GM19455 (cell line): Measurements from ENCODE around the gene PCED1B.
A peak's percentile ranks its signal among the peaks of the same experiment; 100 is the strongest.

Experiments
- ATAC-seq: cut with Tn5 transposase; IDR thresholded peaks from one replicate; pipeline ENCODE4 v1.9.1; 2021; ENCODE audit not compliant: unreplicated experiment

PCED1B gene

GRCh38 chr12:47067176-47067575 lies 12.2 kb upstream of the PCED1B start:
- ATAC-seq = no peak

- ATAC-seq = no peak
Measured at GRCh38 chr12:47067771-47068431, 11.5 kb upstream of the PCED1B start.

- no peak for ATAC-seq
Measured at GRCh38 chr12:47068539-47068938, 10.9 kb upstream of the PCED1B start.

- ATAC-seq = no peak
Measured at GRCh38 chr12:47070310-47070709, 9.1 kb upstream of the PCED1B start.

- ATAC-seq = no peak
Measured at GRCh38 chr12:47071241-47071852, 8.1 kb upstream of the PCED1B start.

GRCh38 chr12:47073951-47074350 lies 5.5 kb upstream of the PCED1B start:
- no peak for ATAC-seq

GRCh38 chr12:47074757-47075156 lies 4.7 kb upstream of the PCED1B start:
- no peak for ATAC-seq

GRCh38 chr12:47075192-47076084 lies 4.0 kb upstream of the PCED1B start:
- no peak for ATAC-seq

GRCh38 chr12:47077206-47078085 lies 2.0 kb upstream of the PCED1B start:
- ATAC-seq = no peak

- no peak for ATAC-seq
Measured at GRCh38 chr12:47078086-47078395, 1.4 kb upstream of the PCED1B start.

GRCh38 chr12:47078733-47079467 lies 521 bp upstream of the PCED1B start:
- no peak for ATAC-seq

- ATAC-seq = peak; percentile 7
Measured at GRCh38 chr12:47079981-47080724, 732 bp downstream of the PCED1B start.

GRCh38 chr12:47080725-47081502 lies 1.5 kb downstream of the PCED1B start:
- no peak for ATAC-seq

GRCh38 chr12:47082283-47082682 lies 2.9 kb downstream of the PCED1B start:
- ATAC-seq = no peak

GRCh38 chr12:47082796-47083621 lies 3.6 kb downstream of the PCED1B start:
- no peak for ATAC-seq

GRCh38 chr12:47084172-47084571 lies 4.8 kb downstream of the PCED1B start:
- ATAC-seq = no peak

- no peak for ATAC-seq
Measured at GRCh38 chr12:47085815-47086252, 6.4 kb downstream of the PCED1B start.

GRCh38 chr12:47087088-47087688 lies 7.8 kb downstream of the PCED1B start:
- ATAC-seq = no peak
